HCT116 (cell line): ENCODE results near the gene PRKAA1. TPM values are rescaled to one million over a fixed set of nuclear protein-coding genes. Genes with fewer than 3 reads are reported as not detected.

Source experiments
- ATAC-seq: fragments of 200-7000 bp; cut with Tn5 transposase; 2 replicates; pipeline ENCODE4 v1.9.1; 2020; ENCODE audit warnings: mild to moderate bottlenecking, moderate library complexity
- BruUV-seq: library from RNA; stranded (reverse); fragments of 400-500 nt; replicated peaks from 2 replicates; lab custom pipeline; 2021; lab: Mats Ljungman, UMichigan
- CTCF ChIA-PET: fragments of 300-600 bp; sonication (Branson Sonifier 250); formaldehyde crosslinking; loops from one replicate; lab custom pipeline; 2021; ENCODE audit warnings: antibody characterized with exemption; lab: Charles Lee
- POLR2A ChIA-PET: fragments of 300-600, 350-600 bp; sonication (Branson Sonifier 250); formaldehyde crosslinking; loops from one replicate; lab custom pipeline; 2021; ENCODE audit warnings: antibody characterized with exemption; lab: Charles Lee
- RAD21 ChIA-PET, 2 experiments: fragments of 300-600 bp; sonication (Branson Sonifier 250); formaldehyde crosslinking; loops; one replicate each; lab custom pipeline; 2023; ENCODE audit warnings: low total read pairs in 2 of 2; ENCODE audit not compliant: uncharacterized antibody in 2 of 2, unreplicated experiment in 2 of 2, low non-redundant PET in 1 of 2; lab: Charles Lee
- DNase-seq: peaks from one replicate; pipeline ENCODE4 v3.0.0-alpha.2; 2010; ENCODE audit warnings: low read depth, low spot score
- H2AFZ ChIP-seq: fragments of 200-600 bp; shearing (Covaris generic), sonication (generic); 2 replicates; pipeline ENCODE4 v1.6.1; 2017; ENCODE audit warnings: low read depth, mixed run types, mixed read lengths, antibody characterized with exemption, low read length; ENCODE audit not compliant: poor library complexity, severe bottlenecking
- H3K27ac ChIP-seq: 2 replicates; pipeline ENCODE4 v1.5.1; 2012; ENCODE audit warnings: low read depth, low read length
- H3K27me3 ChIP-seq: fragments of 200-600 bp; sonication (generic); 2 replicates; pipeline ENCODE4 v1.6.1; 2016; ENCODE audit warnings: mixed run types, low read length, mixed read lengths; ENCODE audit not compliant: insufficient read depth
- H3K36me3 ChIP-seq, 2 experiments: fragments of 200-500 bp in 1 of 2; fragments of 200-600 bp in 1 of 2; sonication (Bioruptor generic) in 1 of 2; sonication (generic) in 1 of 2; 2 replicates each; pipeline versions ENCODE4 v1.5.1 to v1.6.1; 2014 to 2016; ENCODE audit warnings: low read length in 2 of 2, inconsistent platforms in 1 of 2, mixed read lengths in 1 of 2, mixed run types in 1 of 2; ENCODE audit not compliant: insufficient read depth in 2 of 2, control insufficient read depth in 1 of 2
- H3K4me1 ChIP-seq, 2 experiments: fragments of 200-600 bp in 1 of 2; sonication (generic) in 1 of 2; 2 replicates each; pipeline versions ENCODE4 v1.5.1 to v1.6.1; 2012 to 2017; ENCODE audit warnings: low read length in 2 of 2, inconsistent platforms in 1 of 2, mild to moderate bottlenecking in 1 of 2, mixed read lengths in 1 of 2, mixed run types in 1 of 2, moderate library complexity in 1 of 2; ENCODE audit not compliant: insufficient read depth in 2 of 2, control insufficient read depth in 1 of 2
- H3K4me2 ChIP-seq: fragments of 200-600 bp; sonication (generic); 2 replicates; pipeline ENCODE4 v1.6.1; 2017; ENCODE audit warnings: mixed run types, low read length, mixed read lengths
- H3K4me3 ChIP-seq, 2 experiments: fragments of 200-600 bp in 1 of 2; sonication (generic) in 1 of 2; replicated peaks in 1 of 2; 2 replicates each; pipeline ENCODE4 v1.5.1; 2011 to 2016; ENCODE audit warnings: low read length in 2 of 2, control low read depth in 1 of 2, low read depth in 1 of 2, mild to moderate bottlenecking in 1 of 2, mixed read lengths in 1 of 2, mixed run types in 1 of 2
- H3K79me2 ChIP-seq: fragments of 200-600 bp; sonication (generic); 2 replicates; pipeline ENCODE4 v1.6.1; 2017; ENCODE audit warnings: mild to moderate bottlenecking, mixed run types, low read length, moderate library complexity, mixed read lengths; ENCODE audit not compliant: insufficient read depth
- H3K9ac ChIP-seq: fragments of 200-600 bp; sonication (generic); 2 replicates; pipeline ENCODE4 v1.6.1; 2016; ENCODE audit warnings: low read length, mixed read lengths
- H3K9me2 ChIP-seq: fragments of 200-600 bp; sonication (generic), shearing (Covaris generic); 2 replicates; pipeline ENCODE4 v1.6.1; 2017; ENCODE audit warnings: mixed run types, mild to moderate bottlenecking, moderate library complexity; ENCODE audit not compliant: insufficient read depth
- H3K9me3 ChIP-seq, 2 experiments: fragments of 200-500 bp in 1 of 2; fragments of 200-600 bp in 1 of 2; sonication (Bioruptor generic) in 1 of 2; sonication (generic) in 1 of 2; 2 replicates each; pipeline ENCODE4 v1.6.1; 2014 to 2017; ENCODE audit warnings: low read length in 2 of 2, mixed read lengths in 2 of 2, inconsistent platforms in 1 of 2, low read depth in 1 of 2, mild to moderate bottlenecking in 1 of 2, mixed run types in 1 of 2, moderate library complexity in 1 of 2; ENCODE audit not compliant: control insufficient read depth in 1 of 2, insufficient read depth in 1 of 2
- H4K20me1 ChIP-seq: fragments of 200-600 bp; sonication (generic), shearing (Covaris generic); 2 replicates; pipeline ENCODE4 v1.6.1; 2017; ENCODE audit warnings: mixed run types, mild to moderate bottlenecking, moderate library complexity; ENCODE audit not compliant: insufficient read depth
- CEBPB ChIP-seq: IDR thresholded peaks from 2 replicates; pipeline ENCODE4 v1.6.1; 2012; ENCODE audit warnings: low read depth
- ELF1 ChIP-seq: IDR thresholded peaks from 2 replicates; pipeline ENCODE4 v1.6.1; 2012; ENCODE audit warnings: low read depth, borderline replicate concordance
- EZH2phosphoT487 ChIP-seq: fragments of 200-600 bp; IDR thresholded peaks from 2 replicates; pipeline ENCODE4 v1.6.1; 2018; ENCODE audit warnings: antibody characterized with exemption, borderline replicate concordance
- FOSL1 ChIP-seq: IDR thresholded peaks from 2 replicates; pipeline ENCODE4 v1.6.1; 2012; ENCODE audit warnings: low read depth
- JUND ChIP-seq: IDR thresholded peaks from 2 replicates; pipeline ENCODE4 v1.6.1; 2012
- POLR2A ChIP-seq: IDR thresholded peaks from 2 replicates; pipeline ENCODE4 v1.7.0; 2011; ENCODE audit warnings: borderline replicate concordance; ENCODE audit not compliant: insufficient read depth, insufficient read length; ENCODE audit errors: extremely low read depth
- SIN3A ChIP-seq: IDR thresholded peaks from 2 replicates; pipeline ENCODE4 v1.6.1; 2012; ENCODE audit warnings: low read depth
- SP1 ChIP-seq: IDR thresholded peaks from 2 replicates; pipeline ENCODE4 v1.6.1; 2012; ENCODE audit warnings: low read depth
- SRF ChIP-seq: IDR thresholded peaks from 2 replicates; pipeline ENCODE4 v1.6.1; 2012; ENCODE audit warnings: low read depth
- TCF7L2 ChIP-seq: IDR thresholded peaks from 2 replicates; pipeline ENCODE4 v1.7.0; 2011; ENCODE audit warnings: borderline replicate concordance, inconsistent platforms; ENCODE audit not compliant: insufficient read depth, insufficient read length; ENCODE audit errors: extremely low read depth
- YY1 ChIP-seq: IDR thresholded peaks from 2 replicates; pipeline ENCODE4 v1.6.1; 2011; ENCODE audit warnings: low read length, low read depth, moderate library complexity, mild to moderate bottlenecking; ENCODE audit not compliant: insufficient replicate concordance; ENCODE audit errors: extremely low read depth
- ZFX ChIP-seq: fragments of 450-650 bp; IDR thresholded peaks from 2 replicates; pipeline ENCODE4 v1.6.1; 2017
- intact Hi-C: fragments of 100-400 bp; cut with micrococcal nuclease; formaldehyde crosslinking; loops from 2 replicates; pipeline ENCODE4 v1.10.0; 2022
- total RNA-seq: library from RNA; stranded (reverse); gene quantifications from one replicate; pipeline ENCODE4 v1.2.1, GENCODE V29; 2021; ENCODE audit not compliant: unreplicated experiment
- TF ChIP-seq, protein P1 (sequence below): IDR thresholded peaks from 2 replicates; pipeline ENCODE4 v1.6.1; 2012; ENCODE audit warnings: low read depth
- TF ChIP-seq, protein P2 (sequence below): IDR thresholded peaks from 2 replicates; pipeline ENCODE4 v1.6.1; 2011; ENCODE audit warnings: mild to moderate bottlenecking, low read length, moderate library complexity; ENCODE audit not compliant: insufficient replicate concordance; ENCODE audit errors: extremely low read depth
- TF ChIP-seq, protein P3 (sequence below): IDR thresholded peaks from 2 replicates; pipeline ENCODE4 v1.6.1; 2012
- TF ChIP-seq, protein P4 (sequence below), 3 experiments: fragments of 200-600 bp in 1 of 3; sonication (generic) in 1 of 3; IDR thresholded peaks in 2 of 3; conservative IDR thresholded peaks in 1 of 3; 2 replicates each; pipeline ENCODE4 v1.5.1; 2012 to 2017; ENCODE audit warnings: low read depth in 2 of 3, low read length in 2 of 3, antibody characterized with exemption in 1 of 3, borderline replicate concordance in 1 of 3, control low read depth in 1 of 3, mild to moderate bottlenecking in 1 of 3, mixed read lengths in 1 of 3, mixed run types in 1 of 3, moderate library complexity in 1 of 3; ENCODE audit not compliant: insufficient read depth in 1 of 3
- TF ChIP-seq, protein P5 (sequence below): IDR thresholded peaks from 2 replicates; pipeline ENCODE4 v1.6.1; 2012

Gene PRKAA1
- total RNA-seq, 1 experiment from 2014 or later, result 53.5 TPM

DNA sequence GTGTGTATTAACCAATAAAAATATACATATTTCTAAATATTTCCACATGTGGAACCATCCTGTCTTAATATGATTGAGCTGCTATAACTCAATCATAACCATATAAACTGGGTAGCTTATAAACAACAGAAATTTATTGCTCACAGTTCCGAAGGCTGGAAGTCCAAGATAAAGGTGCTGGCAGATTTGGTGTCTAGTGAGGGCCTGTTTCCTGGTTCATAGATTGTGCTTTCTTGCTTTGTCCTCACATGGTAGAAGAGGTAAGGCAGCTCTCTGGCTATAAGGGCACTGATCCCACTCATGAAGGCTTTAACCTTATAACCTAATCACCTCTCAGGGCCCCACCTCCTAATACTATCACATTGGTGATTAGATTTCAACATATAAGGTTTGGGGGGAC is 14.0 kb upstream of the PRKAA1 start:
- Histone ChIP-seq H4K20me1 (no peaks in the 10 kb centered on the region), H3K4me1 (no peaks in the 10 kb centered on the region), H3K4me2 (no peak overlapping the region), H3K9me3 (no peaks in the 10 kb centered on the region), H3K27me3 (no peaks in the 10 kb centered on the region), H3K9ac (no peak overlapping the region), H3K27ac (no peak overlapping the region), H3K4me3 (no peak overlapping the region)
- BruUV-seq, result no TSS peak
- no peak for DNase-seq
- RAD21 ChIA-PET, result no interaction called here
- POLR2A ChIA-PET, result no interaction called here
- TF ChIP-seq, protein P1, sequence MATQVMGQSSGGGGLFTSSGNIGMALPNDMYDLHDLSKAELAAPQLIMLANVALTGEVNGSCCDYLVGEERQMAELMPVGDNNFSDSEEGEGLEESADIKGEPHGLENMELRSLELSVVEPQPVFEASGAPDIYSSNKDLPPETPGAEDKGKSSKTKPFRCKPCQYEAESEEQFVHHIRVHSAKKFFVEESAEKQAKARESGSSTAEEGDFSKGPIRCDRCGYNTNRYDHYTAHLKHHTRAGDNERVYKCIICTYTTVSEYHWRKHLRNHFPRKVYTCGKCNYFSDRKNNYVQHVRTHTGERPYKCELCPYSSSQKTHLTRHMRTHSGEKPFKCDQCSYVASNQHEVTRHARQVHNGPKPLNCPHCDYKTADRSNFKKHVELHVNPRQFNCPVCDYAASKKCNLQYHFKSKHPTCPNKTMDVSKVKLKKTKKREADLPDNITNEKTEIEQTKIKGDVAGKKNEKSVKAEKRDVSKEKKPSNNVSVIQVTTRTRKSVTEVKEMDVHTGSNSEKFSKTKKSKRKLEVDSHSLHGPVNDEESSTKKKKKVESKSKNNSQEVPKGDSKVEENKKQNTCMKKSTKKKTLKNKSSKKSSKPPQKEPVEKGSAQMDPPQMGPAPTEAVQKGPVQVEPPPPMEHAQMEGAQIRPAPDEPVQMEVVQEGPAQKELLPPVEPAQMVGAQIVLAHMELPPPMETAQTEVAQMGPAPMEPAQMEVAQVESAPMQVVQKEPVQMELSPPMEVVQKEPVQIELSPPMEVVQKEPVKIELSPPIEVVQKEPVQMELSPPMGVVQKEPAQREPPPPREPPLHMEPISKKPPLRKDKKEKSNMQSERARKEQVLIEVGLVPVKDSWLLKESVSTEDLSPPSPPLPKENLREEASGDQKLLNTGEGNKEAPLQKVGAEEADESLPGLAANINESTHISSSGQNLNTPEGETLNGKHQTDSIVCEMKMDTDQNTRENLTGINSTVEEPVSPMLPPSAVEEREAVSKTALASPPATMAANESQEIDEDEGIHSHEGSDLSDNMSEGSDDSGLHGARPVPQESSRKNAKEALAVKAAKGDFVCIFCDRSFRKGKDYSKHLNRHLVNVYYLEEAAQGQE, result no peak
- TF ChIP-seq CEBPB (no peak), FOSL1 (no peak), EZH2phosphoT487 (no peak), JUND (no peak), ZFX (no peak), SP1 (no peak), POLR2A (no peak), SIN3A (no peak), TCF7L2 (no peak), YY1 (no peak), SRF (no peak), ELF1 (no peak)
- TF ChIP-seq, protein P2, sequence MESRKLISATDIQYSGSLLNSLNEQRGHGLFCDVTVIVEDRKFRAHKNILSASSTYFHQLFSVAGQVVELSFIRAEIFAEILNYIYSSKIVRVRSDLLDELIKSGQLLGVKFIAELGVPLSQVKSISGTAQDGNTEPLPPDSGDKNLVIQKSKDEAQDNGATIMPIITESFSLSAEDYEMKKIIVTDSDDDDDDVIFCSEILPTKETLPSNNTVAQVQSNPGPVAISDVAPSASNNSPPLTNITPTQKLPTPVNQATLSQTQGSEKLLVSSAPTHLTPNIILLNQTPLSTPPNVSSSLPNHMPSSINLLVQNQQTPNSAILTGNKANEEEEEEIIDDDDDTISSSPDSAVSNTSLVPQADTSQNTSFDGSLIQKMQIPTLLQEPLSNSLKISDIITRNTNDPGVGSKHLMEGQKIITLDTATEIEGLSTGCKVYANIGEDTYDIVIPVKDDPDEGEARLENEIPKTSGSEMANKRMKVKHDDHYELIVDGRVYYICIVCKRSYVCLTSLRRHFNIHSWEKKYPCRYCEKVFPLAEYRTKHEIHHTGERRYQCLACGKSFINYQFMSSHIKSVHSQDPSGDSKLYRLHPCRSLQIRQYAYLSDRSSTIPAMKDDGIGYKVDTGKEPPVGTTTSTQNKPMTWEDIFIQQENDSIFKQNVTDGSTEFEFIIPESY, result no peak
- TF ChIP-seq, protein P3, sequence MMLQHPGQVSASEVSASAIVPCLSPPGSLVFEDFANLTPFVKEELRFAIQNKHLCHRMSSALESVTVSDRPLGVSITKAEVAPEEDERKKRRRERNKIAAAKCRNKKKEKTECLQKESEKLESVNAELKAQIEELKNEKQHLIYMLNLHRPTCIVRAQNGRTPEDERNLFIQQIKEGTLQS, result no peak
- TF ChIP-seq, protein P4, sequence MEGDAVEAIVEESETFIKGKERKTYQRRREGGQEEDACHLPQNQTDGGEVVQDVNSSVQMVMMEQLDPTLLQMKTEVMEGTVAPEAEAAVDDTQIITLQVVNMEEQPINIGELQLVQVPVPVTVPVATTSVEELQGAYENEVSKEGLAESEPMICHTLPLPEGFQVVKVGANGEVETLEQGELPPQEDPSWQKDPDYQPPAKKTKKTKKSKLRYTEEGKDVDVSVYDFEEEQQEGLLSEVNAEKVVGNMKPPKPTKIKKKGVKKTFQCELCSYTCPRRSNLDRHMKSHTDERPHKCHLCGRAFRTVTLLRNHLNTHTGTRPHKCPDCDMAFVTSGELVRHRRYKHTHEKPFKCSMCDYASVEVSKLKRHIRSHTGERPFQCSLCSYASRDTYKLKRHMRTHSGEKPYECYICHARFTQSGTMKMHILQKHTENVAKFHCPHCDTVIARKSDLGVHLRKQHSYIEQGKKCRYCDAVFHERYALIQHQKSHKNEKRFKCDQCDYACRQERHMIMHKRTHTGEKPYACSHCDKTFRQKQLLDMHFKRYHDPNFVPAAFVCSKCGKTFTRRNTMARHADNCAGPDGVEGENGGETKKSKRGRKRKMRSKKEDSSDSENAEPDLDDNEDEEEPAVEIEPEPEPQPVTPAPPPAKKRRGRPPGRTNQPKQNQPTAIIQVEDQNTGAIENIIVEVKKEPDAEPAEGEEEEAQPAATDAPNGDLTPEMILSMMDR (IDR thresholded peaks at IDR 0.05 in 2 of 3, conservative IDR thresholded peaks at IDR 0.05 in 1 of 3; ENCODE audit: borderline replicate concordance in 1 of 3, insufficient read depth in 1 of 3, low read depth in 2 of 3, low read length in 2 of 3), result no peak
- TF ChIP-seq, protein P5, sequence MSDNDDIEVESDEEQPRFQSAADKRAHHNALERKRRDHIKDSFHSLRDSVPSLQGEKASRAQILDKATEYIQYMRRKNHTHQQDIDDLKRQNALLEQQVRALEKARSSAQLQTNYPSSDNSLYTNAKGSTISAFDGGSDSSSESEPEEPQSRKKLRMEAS, result no peak
- TF ChIP-seq, all 23 proteins: peak for 0
- intact Hi-C loops, result no loop called here
- no peak for ATAC-seq
- H3K9me2 ChIP-seq, result no peaks in the 10 kb centered on the region
- H2AFZ ChIP-seq, result no peak overlapping the region
- H3K36me3 ChIP-seq, result no peaks in the 10 kb centered on the region
- CTCF ChIA-PET, result no interaction called here
- H3K79me2 ChIP-seq, result no peaks in the 10 kb centered on the region
